Stomach (tissue), 9 donors: ENCODE results near the gene TPO. TPM values are rescaled to one million over a fixed set of nuclear protein-coding genes. Genes with fewer than 3 reads are reported as not detected.

Experiments used
- DNase-seq, 2 donors: peaks; one replicate each; pipeline versions ENCODE4 v3.0.0 to v3.0.0-alpha.2; 2013 to 2019
- H3K27ac ChIP-seq, 5 donors: fragments of 200-600 bp in 4 of 5; sonication (generic) in 4 of 5; one replicate each; pipeline ENCODE4 v1.5.1; 2013 to 2019; ENCODE audit warnings: mild to moderate bottlenecking in 1 of 5, moderate library complexity in 1 of 5
- H3K27me3 ChIP-seq, 3 donors: fragments of 200-600 bp; sonication (generic); one replicate each; pipeline ENCODE4 v1.5.1; 2017 to 2019; ENCODE audit warnings: mixed run types in 1 of 3
- H3K36me3 ChIP-seq, 4 donors: fragments of 200-600 bp; sonication (generic); 1 replicate in 3 of 4; 2 replicates in 1 of 4; pipeline ENCODE4 v1.5.1; 2016 to 2019
- H3K4me1 ChIP-seq, 4 donors: fragments of 200-600 bp; sonication (generic); one replicate each; pipeline ENCODE4 v1.5.1; 2016 to 2019
- H3K4me3 ChIP-seq, 4 donors: fragments of 200-600 bp; sonication (generic) in 3 of 4; one replicate each; pipeline ENCODE4 v1.5.1; 2016 to 2019; ENCODE audit warnings: mild to moderate bottlenecking in 1 of 4
- H3K9me3 ChIP-seq, 4 donors: fragments of 200-600 bp; sonication (generic); one replicate each; pipeline ENCODE4 v1.5.1; 2016 to 2019
- CTCF ChIP-seq, 7 experiments: fragments of 450-650 bp in 4 of 7; fragments of 200-600 bp in 3 of 7; sonication (generic) in 3 of 7; IDR thresholded peaks; one replicate each; pipeline ENCODE4 v1.5.1; 2016 to 2019; ENCODE audit warnings: antibody characterized with exemption in 7 of 7, control low read depth in 2 of 7, mild to moderate bottlenecking in 1 of 7
- EP300 ChIP-seq: sonication (generic); formaldehyde crosslinking; IDR thresholded peaks from one replicate; pipeline ENCODE4 v1.6.1; 2017; ENCODE audit warnings: antibody characterized with exemption
- POLR2A ChIP-seq, 4 donors: fragments of 450-650 bp; IDR thresholded peaks; one replicate each; pipeline ENCODE4 v1.6.1; 2016; ENCODE audit warnings: antibody characterized with exemption in 4 of 4, control low read depth in 2 of 4, mild to moderate bottlenecking in 1 of 4, moderate library complexity in 1 of 4
- POLR2AphosphoS5 ChIP-seq, 3 donors: sonication (generic); formaldehyde crosslinking; IDR thresholded peaks; one replicate each; pipeline ENCODE4 v1.6.1; 2016; ENCODE audit warnings: antibody characterized with exemption in 3 of 3
- WGBS, 5 donors: extraction: QIAGEN DNeasy Blood & Tissue Kit in 3 of 5; methylation state at CpG; one replicate each; pipeline versions ENCODE4 v1.1.5 to v1.1.7; 2013 to 2018; 5-methylcytosine and 5-hydroxymethylcytosine counted together
- intact Hi-C: fragments of 100-400 bp; cut with DNase I; formaldehyde crosslinking; loops from one replicate; pipeline ENCODE4 v1.15.1; 2023; ENCODE audit warnings: low total_unique reads
- polyA plus RNA-seq, 3 donors: library from polyadenylated mRNA; stranded (reverse); fragments of 200-250 nt; gene quantifications; one replicate each; pipeline ENCODE4 v1.2.3, GENCODE V29; 2013
- total RNA-seq, 5 donors: library from RNA; depleted of rRNA; stranded (reverse); fragments of >200 nt; gene quantifications; one replicate each; pipeline versions ENCODE4 v1.1.0 to v1.2.3, GENCODE V29; 2014 to 2016
- donor health status: healthy with polysubstance abuse.
- donor health status: Bipolar disorder and iron deficiency.
- donor health status: healthy.

The TPO gene
- total and polyA plus RNA-seq, 8 donors: 0.37 to 92.4 (median 4.3) TPM

GRCh38 chr2:1393321-1393720, 19.9 kb upstream of the TPO start:
- TF ChIP-seq POLR2AphosphoS5 (IDR thresholded peaks at IDR 0.05): no peak
- no peak for TF ChIP-seq POLR2A (IDR thresholded peaks at IDR 0.05)
- no peak for TF ChIP-seq CTCF (IDR thresholded peaks at IDR 0.05)
- no peak for TF ChIP-seq EP300

GRCh38 chr2:1394709-1395408, 18.4 kb upstream of the TPO start:
- intact Hi-C loops: no loop called here
- Histone ChIP-seq H3K27ac (no peak overlapping the region), H3K9me3 (no peaks in the 10 kb centered on the region), H3K4me1 (no peaks in the 10 kb centered on the region), H3K4me3 (no peak overlapping the region), H3K36me3 (no peaks in the 10 kb centered on the region), H3K27me3 (peaks cover 0 to 15% (median 0%) of the 10 kb centered on the region in 3 donors)
- WGBS, 5 donors: 80 to 94% (median 89%) methylated on average over 7 of the region's 7 CpGs
- TF ChIP-seq CTCF (IDR thresholded peaks at IDR 0.05) (no peak), EP300 (no peak), POLR2A (IDR thresholded peaks at IDR 0.05) (no peak), POLR2AphosphoS5 (IDR thresholded peaks at IDR 0.05) (no peak)
- no peak for DNase-seq

More at GRCh38 chr2:1393321-1393720, 19.9 kb upstream of the TPO start:
- 71 to 98% (median 80%) methylated on average over 2 of the region's 2 CpGs for WGBS, 5 donors
- no peak for DNase-seq
- peaks cover 0 to 8% (median 0%) of the 10 kb centered on the region in 3 donors for H3K27me3 ChIP-seq
- no peaks in the 10 kb centered on the region for H3K36me3 ChIP-seq
- no peaks in the 10 kb centered on the region for H3K9me3 ChIP-seq
- no peaks in the 10 kb centered on the region for H3K4me1 ChIP-seq
- intact Hi-C loops: no loop called here
- no peak overlapping the region for H3K4me3 ChIP-seq
- no peak overlapping the region for H3K27ac ChIP-seq

GRCh38 chr2:1397350-1397749, 15.9 kb upstream of the TPO start:
- no peaks in the 10 kb centered on the region for H3K4me1 ChIP-seq
- WGBS, 5 donors: 41 to 65% (median 49%) methylated on average over 3 to 4 of the region's 4 CpGs
- H3K4me3 ChIP-seq: no peak overlapping the region
- DNase-seq: no peak
- H3K36me3 ChIP-seq: no peaks in the 10 kb centered on the region
- intact Hi-C loops: no loop called here
- no peak for TF ChIP-seq EP300
- TF ChIP-seq CTCF (IDR thresholded peaks at IDR 0.05): no peak
- TF ChIP-seq POLR2AphosphoS5 (IDR thresholded peaks at IDR 0.05): no peak
- TF ChIP-seq POLR2A (IDR thresholded peaks at IDR 0.05): no peak
- peaks cover 0 to 15% (median 0%) of the 10 kb centered on the region in 3 donors for H3K27me3 ChIP-seq
- no peaks in the 10 kb centered on the region for H3K9me3 ChIP-seq
- H3K27ac ChIP-seq: no peak overlapping the region

GRCh38 chr2:1398191-1398590, 15.1 kb upstream of the TPO start:
- no peaks in the 10 kb centered on the region for H3K4me1 ChIP-seq
- no peak for TF ChIP-seq POLR2AphosphoS5 (IDR thresholded peaks at IDR 0.05)
- no peak for TF ChIP-seq EP300
- no peaks in the 10 kb centered on the region for H3K9me3 ChIP-seq
- intact Hi-C loops: no loop called here
- no peak overlapping the region for H3K4me3 ChIP-seq
- WGBS, 5 donors: 75 to 87% (median 83%) methylated on average over 6 to 7 of the region's 7 CpGs
- H3K27ac ChIP-seq: no peak overlapping the region
- peaks cover 0 to 11% (median 0%) of the 10 kb centered on the region in 3 donors for H3K27me3 ChIP-seq
- H3K36me3 ChIP-seq: no peaks in the 10 kb centered on the region
- no peak for DNase-seq
